Cerebellar cortex (tissue), 1 donor: ENCODE results near the gene RFX5.
"Not testable (repeated sequence)": the region's sequence is repeated elsewhere in the genome, so short reads cannot be mapped to it uniquely, and the experiment has no call there.

Source experiments
- DNase-seq: peaks from one replicate; pipeline ENCODE4 v3.0.0-alpha.2; 2015; ENCODE audit warnings: low spot score

The RFX5 gene

GRCh38 chr1:151346769-151347522 lies at the start of gene RFX5:
RFX5 (minus strand) TSS chr1:151347252; CDS start chr1:151346320, 932 bp downstream.
- peak; percentile 99 for DNase-seq

DNA sequence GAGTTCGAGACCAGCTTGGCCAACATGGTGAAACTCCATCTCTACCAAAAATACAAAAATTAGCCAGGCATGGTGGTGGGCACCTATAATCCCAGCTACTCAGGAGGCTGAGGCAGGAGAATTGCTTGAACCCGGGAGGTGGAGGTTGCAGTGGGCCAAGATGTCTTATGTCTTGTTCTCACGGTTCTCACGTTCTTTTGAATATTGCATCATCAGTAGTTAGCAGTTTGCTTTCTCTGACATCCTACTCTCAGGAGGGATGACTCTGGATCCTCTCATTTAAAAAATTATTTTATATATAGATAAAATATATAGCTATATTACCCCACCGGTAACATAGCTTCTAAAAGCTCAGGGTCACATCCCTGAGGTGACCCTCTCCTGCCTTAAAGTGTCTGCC lies 49.2 kb upstream of the RFX5 start:
- not testable (repeated sequence) for DNase-seq

GRCh38 chr1:151393583-151393982 lies 46.5 kb upstream of the RFX5 start:
- no peak for DNase-seq

GRCh38 chr1:151391079-151391563 lies 44.1 kb upstream of the RFX5 start:
- DNase-seq, result no peak

DNA sequence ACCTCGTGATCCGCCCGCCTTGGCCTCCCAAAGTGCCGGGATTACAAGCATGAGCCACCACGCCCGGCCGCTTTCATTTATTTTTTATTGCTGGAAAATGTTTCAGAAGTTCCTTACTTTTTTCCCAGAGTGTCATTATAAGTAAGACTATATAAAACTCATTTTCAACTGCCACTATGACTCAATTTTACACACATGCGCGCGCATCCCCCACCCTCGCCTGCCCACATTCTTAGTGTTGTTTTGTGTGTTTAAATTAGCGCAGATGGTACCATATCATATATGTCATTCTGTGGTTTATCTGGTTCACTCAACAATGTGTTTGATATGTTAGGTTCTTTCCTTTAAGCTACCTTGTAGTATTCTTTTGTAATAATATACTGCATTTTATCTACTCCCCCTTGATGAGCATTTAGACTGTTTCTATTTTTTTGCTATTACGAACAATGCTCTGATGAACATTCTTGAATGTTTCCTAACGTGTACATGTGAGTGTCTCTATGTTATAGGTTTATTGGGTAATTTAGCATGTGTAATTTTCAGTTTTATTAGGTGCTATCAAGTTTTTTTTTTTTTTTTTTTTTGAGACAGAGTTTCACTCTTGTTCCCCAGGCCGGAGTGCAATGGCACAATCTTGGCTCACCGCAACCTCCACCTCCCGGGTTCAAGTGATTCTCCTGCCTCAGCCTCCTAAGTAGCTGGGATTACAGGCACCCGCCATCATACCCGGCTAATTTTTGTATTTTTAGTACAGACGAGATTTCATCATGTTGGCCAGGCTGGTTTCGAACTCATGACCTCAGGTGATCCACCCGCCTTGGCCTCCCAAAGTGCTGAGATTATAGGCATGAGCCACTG lies 43.4 kb upstream of the RFX5 start:
- not testable (repeated sequence) for DNase-seq

GRCh38 chr1:151386002-151386401 lies 39.0 kb upstream of the RFX5 start:
- DNase-seq, result no peak

DNA sequence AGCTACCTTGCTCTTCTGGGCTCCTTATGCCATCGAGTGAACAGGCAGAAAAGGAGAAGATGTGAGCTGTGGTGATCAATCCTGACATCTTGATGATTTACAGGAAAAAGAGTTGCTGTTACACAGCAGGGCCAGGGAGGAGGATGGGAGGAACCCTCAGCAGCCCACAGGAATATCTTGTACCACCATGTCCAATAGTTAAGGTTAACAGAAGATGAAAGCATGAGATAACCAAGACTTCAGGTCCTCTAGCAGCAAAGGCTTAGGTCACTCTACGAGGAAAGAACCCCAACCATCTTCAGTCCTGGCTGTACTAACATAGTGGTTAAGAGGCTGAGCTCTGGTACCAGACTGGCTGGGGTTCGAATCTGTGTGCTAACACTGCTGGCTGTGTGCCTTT lies 37.5 kb upstream of the RFX5 start:
- DNase-seq, result no peak

DNA sequence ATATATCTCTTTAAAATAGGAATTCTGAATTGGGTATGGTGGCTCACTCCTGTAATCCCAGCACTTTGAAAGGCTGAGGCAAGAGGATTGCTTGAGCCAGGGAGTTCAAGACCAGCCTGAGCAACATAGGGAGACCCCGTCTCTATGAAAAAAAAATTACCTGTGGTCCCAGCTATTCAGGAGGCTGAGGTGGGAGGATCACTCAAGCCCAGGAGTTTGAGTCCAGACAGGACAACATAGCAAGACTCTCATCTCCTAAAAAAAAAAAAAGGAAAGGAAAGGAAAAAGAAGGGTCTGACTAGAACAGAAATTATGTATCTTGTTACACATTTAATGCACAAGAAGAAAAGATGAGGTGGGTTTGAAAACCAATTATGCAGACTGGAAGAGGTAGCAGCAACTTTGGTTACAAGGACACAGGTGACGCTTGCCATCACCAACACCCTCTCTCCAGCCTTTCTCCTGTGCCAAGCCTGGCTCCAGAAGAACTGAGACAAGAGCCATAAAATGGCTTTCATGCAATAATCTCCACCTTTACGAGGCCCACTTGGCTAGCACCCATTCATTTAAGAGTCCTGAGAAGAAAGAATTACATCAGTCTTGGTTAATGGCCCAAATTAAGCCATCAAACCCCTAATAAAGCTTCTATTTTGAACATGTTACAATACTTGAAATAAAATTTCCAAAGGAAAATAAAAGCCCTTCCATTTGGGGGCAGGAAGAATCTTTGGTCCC lies 30.3 kb upstream of the RFX5 start:
- DNase-seq, result no peak

GRCh38 chr1:151373196-151373595 lies 26.1 kb upstream of the RFX5 start:
- no peak for DNase-seq

DNA sequence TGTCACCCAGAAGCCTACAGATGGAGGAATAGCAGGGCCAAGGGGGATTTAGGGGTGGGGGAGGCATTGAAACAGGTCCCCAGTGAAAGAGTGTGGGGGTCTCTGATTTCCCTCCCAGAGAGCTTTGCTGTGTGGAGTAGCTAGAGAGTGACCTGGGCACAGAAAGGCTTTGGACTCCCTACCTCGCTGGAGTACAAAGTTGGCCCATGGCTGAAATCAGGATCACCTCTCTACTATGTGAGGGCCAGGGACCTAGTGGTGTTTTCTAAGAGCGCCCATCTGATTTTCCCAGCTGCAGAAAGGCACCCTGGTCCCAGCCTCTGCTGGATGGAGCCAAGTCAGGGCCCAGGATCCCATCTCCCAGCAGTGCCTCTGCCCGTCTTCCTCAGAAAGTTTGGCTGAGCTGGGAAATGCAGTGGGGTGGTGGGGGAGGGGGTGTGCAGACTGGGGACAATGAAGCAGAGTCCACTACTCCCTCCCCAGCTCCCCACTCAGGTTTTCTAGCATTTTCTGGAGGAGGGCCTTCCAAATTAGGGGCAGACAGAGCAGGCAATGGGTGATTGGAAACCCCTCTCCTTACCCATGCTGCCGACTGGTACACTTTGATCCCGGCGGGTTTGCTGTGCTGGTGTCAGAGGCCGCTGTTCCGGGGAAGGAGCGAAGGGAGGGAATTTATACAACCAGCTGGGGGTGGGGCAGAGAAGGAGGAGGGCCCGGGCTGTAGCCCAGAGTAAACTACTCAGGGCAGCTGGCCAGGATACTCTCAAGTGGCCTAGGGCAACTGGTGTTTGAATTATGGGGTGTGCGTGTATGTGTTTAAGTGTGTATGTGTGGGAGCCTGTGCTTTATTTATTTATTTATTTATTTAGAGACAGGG lies 25.2 kb upstream of the RFX5 start, which contains the start of gene SELENBP1:
SELENBP1 (minus strand) TSS at position 648 of the 877 bp plus-strand sequence; CDS start at position 584, 64 bp downstream.
- DNase-seq, result no peak

DNA sequence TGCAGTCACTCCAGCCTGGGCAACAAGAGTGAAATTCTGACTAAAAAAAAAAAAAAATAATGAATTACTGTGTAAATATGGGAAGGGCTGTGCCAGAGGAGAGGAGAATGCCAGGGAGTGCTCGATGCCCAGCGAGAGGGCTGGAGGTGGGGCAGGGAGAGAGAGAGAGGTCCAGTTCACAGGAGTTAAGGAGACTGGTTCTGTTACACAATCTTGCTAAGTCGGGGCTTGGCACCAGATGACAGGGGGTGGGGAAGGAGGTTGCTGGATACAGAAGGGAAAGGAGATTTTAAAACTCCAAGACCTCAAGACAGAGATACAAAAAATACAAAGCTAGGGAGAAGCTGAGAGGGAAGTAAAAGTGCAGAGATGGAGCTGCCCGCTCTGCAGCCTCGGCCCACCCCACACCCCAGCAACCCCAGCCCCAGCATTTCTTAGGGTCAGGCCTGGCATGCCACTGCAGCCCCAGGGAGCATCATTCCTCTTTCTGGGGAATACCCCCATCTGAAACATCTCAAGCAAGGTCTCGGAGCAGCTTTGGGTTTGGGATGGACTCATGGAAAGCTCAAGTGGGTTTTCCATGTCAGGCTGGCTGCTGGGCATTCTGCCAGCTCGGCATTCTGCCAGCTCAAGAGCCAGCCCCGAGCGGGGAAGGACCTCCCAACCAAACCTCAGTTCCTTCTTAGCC lies 24.5 kb upstream of the RFX5 start:
- DNase-seq, result no peak

- no peak for DNase-seq
Measured at GRCh38 chr1:151370211-151370911, 23.3 kb upstream of the RFX5 start.

GRCh38 chr1:151369621-151370048 lies 22.6 kb upstream of the RFX5 start:
- DNase-seq, result no peak

GRCh38 chr1:151369302-151369610 lies 22.2 kb upstream of the RFX5 start:
- DNase-seq, result no peak

GRCh38 chr1:151368393-151369301 lies 21.6 kb upstream of the RFX5 start:
- no peak for DNase-seq

GRCh38 chr1:151367658-151368392 lies 20.8 kb upstream of the RFX5 start:
- DNase-seq, result no peak

DNA sequence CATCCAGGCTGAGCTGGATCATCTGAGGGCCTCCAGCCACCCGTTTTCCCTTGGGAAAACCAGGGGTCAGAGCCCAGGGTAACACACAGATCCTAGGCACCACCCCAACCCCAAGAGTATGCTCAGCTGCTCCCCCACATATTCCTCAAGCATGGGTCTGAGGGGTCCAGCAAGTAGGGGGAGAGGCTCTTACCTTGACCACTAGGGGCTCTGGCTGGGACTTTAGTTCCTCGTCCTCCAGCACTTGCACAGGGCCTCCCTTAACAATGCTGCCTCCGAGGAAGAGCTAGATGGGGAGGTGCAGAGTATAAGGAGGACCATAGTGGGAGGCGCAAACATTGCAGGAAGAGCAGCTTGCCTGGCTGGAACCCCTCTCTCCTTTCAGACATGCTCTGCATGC lies 17.9 kb upstream of the RFX5 start:
- DNase-seq, result no peak
